ENCODE measurements around the gene ATXN8OS. TPM values are rescaled to one million over a fixed set of nuclear protein-coding genes. Genes with fewer than 3 reads are reported as not detected.

Gene ATXN8OS
- total RNA-seq: not detected
- long read RNA-seq: 0 reads

GRCh38 chr13:70107498-70108281 lies at the start of gene ATXN8OS:
Gene ATXN8OS (plus strand): TSS chr13:70107826.
- 2% methylated on average over 15 of the region's 53 CpGs for WGBS (ENCODE audit: insufficient coverage, low coverage, low lambda C conversion rate, missing lambda C conversion rate)

GRCh38 chr13:70080012-70080411 lies 27.6 kb upstream of the ATXN8OS start:
- intact Hi-C loops (cut with DNase I): no loop called here
- H3K27ac ChIP-seq: no peak overlapping the region
- DNase-seq (no peak), ATAC-seq (no peak)
- no peaks in the 10 kb centered on the region for H3K4me1 ChIP-seq
- H3K27me3 ChIP-seq: no peaks in the 10 kb centered on the region
- H3K9me3 ChIP-seq: no peaks in the 10 kb centered on the region
- no peaks in the 10 kb centered on the region for H3K36me3 ChIP-seq
- H3K4me3 ChIP-seq: no peak overlapping the region
- WGBS (ENCODE audit: insufficient coverage, low coverage, low lambda C conversion rate, missing lambda C conversion rate): 18% methylated on average over 4 of the region's 4 CpGs
- TF ChIP-seq POLR2A (IDR thresholded peaks at IDR 0.05) (no peak), CTCF (IDR thresholded peaks at IDR 0.05) (no peak)

More at GRCh38 chr13:70107498-70108281, at the start of gene ATXN8OS:
- no peak within 1 kb of the TSS for H3K27ac ChIP-seq
- ATAC-seq: no peak
- intact Hi-C loops (cut with DNase I): no loop called here
- TF ChIP-seq POLR2A (IDR thresholded peaks at IDR 0.05) (no peak), CTCF (IDR thresholded peaks at IDR 0.05) (no peak)
- no peaks in the 10 kb centered on the region for H3K27me3 ChIP-seq
- no peaks in the 10 kb centered on the region for H3K36me3 ChIP-seq
- no peak within 1 kb of the TSS for H3K4me3 ChIP-seq
- no peaks in the 10 kb centered on the region for H3K4me1 ChIP-seq
- no peaks in the 10 kb centered on the region for H3K9me3 ChIP-seq
- peak in 1 of 3 donors; percentile 16 for DNase-seq

- no peak for TF ChIP-seq POLR2A (IDR thresholded peaks at IDR 0.05)
- no peak for TF ChIP-seq CTCF (IDR thresholded peaks at IDR 0.05)
- Histone ChIP-seq H3K36me3 (no peaks in the 10 kb centered on the region), H3K27ac (no peak overlapping the region), H3K4me1 (no peaks in the 10 kb centered on the region), H3K9me3 (no peaks in the 10 kb centered on the region), H3K4me3 (no peak overlapping the region), H3K27me3 (no peaks in the 10 kb centered on the region)
- intact Hi-C loops (cut with DNase I): no loop called here
- DNase-seq (no peak), ATAC-seq (no peak)
- 54% methylated on average over 4 of the region's 4 CpGs for whole genome bisulfite sequencing (ENCODE audit: insufficient coverage, low coverage, low lambda C conversion rate, missing lambda C conversion rate)
These were observed 20.4 kb upstream of the ATXN8OS start for GRCh38 chr13:70087247-70087646.

- no peak for TF ChIP-seq CTCF (IDR thresholded peaks at IDR 0.05)
- TF ChIP-seq POLR2A (IDR thresholded peaks at IDR 0.05): no peak
- no peak overlapping the region for H3K27ac ChIP-seq
- H3K4me3 ChIP-seq: no peak overlapping the region
- no peaks in the 10 kb centered on the region for H3K27me3 ChIP-seq
- no peaks in the 10 kb centered on the region for H3K36me3 ChIP-seq
- no peaks in the 10 kb centered on the region for H3K9me3 ChIP-seq
- no peak for ATAC-seq
- intact Hi-C loops (cut with DNase I): no loop called here
- 41% methylated on average over 2 of the region's 2 CpGs for WGBS (ENCODE audit: insufficient coverage, low coverage, low lambda C conversion rate, missing lambda C conversion rate)
- no peaks in the 10 kb centered on the region for H3K4me1 ChIP-seq
- no peak for DNase-seq
These were observed 18.7 kb upstream of the ATXN8OS start for GRCh38 chr13:70088926-70089325.

Data from right lobe of liver (tissue), 6 donors.